Thoracic aorta (tissue), 2 donors: ENCODE measurements around the gene ALG11. TPM values are rescaled to one million over a fixed set of nuclear protein-coding genes. Genes with fewer than 3 reads are reported as not detected.
A peak's percentile ranks its signal among the peaks of the same experiment; 100 is the strongest.

ENCODE experiments used
- ATAC-seq: fragments of 150-250 bp; one replicate; pipeline ENCODE4 v1.8.0; 2017; ENCODE audit warnings: low read depth; ENCODE audit not compliant: insufficient number of reproducible peaks, low FRiP score
- DNase-seq: peaks from one replicate; pipeline ENCODE4 v3.0.0-alpha.2; 2020; ENCODE audit warnings: low spot score
- H3K27ac ChIP-seq, 2 donors: fragments of 200-600 bp; sonication (generic); 1 replicate in 1 of 2; 2 replicates in 1 of 2; pipeline ENCODE4 v1.5.1; 2016; ENCODE audit warnings: mild to moderate bottlenecking in 2 of 2, moderate library complexity in 2 of 2
- H3K27me3 ChIP-seq: fragments of 200-600 bp; sonication (generic); replicated peaks from 2 replicates; pipeline ENCODE4 v1.6.0; 2016; ENCODE audit warnings: mild to moderate bottlenecking; ENCODE audit not compliant: insufficient read depth
- H3K36me3 ChIP-seq: fragments of 200-600 bp; sonication (generic); one replicate; pipeline ENCODE4 v1.5.1; 2016
- H3K4me1 ChIP-seq, 2 donors: fragments of 200-600 bp; sonication (generic); 1 replicate in 1 of 2; 2 replicates in 1 of 2; pipeline versions ENCODE4 v1.5.1 to v1.6.0; 2016; ENCODE audit warnings: low read depth in 2 of 2, mild to moderate bottlenecking in 1 of 2; ENCODE audit not compliant: control insufficient read depth in 1 of 2
- H3K4me3 ChIP-seq: fragments of 200-600 bp; sonication (generic); 2 replicates; pipeline ENCODE4 v1.5.1; 2016; ENCODE audit warnings: mild to moderate bottlenecking
- H3K9me3 ChIP-seq: fragments of 200-600 bp; sonication (generic); 2 replicates; pipeline ENCODE4 v1.5.1; 2016
- CTCF ChIP-seq: fragments of 200-600 bp; sonication (generic); IDR thresholded peaks from one replicate; pipeline ENCODE4 v1.5.1; 2019; ENCODE audit warnings: antibody characterized with exemption
- total RNA-seq, 2 donors: library from RNA; depleted of rRNA; stranded (reverse); fragments of >200 nt; gene quantifications; one replicate each; pipeline versions ENCODE4 v1.1.0 to v1.2.3, GENCODE V29; 2016

Gene ALG11
- total RNA-seq, 2 donors from 2014 or later = 20.7 to 30.3 TPM

- H3K4me3 ChIP-seq = peak within 1 kb of the TSS; percentile 96
- no peaks in the 10 kb centered on the region for H3K36me3 ChIP-seq
- H3K9me3 ChIP-seq = no peaks in the 10 kb centered on the region
- ATAC-seq (no peak), DNase-seq (no peak)
- H3K27me3 ChIP-seq = no peaks in the 10 kb centered on the region
- TF ChIP-seq CTCF = no peak
- H3K27ac ChIP-seq = peak within 1 kb of the TSS in 1 of 2 donors; percentile 66
- peaks cover 10 to 13% of the 10 kb centered on the region in 2 donors for H3K4me1 ChIP-seq
Observed at GRCh38 chr13:52010890-52011631, 1.1 kb upstream of the ALG11 start, which contains the start of gene ATP7B. Gene ATP7B, minus strand, starts transcription at chr13:52011450. Its CDS starts 113 bp downstream, at chr13:52011337.

- TF ChIP-seq CTCF = no peak
- Histone ChIP-seq H3K36me3 (no peaks in the 10 kb centered on the region), H3K27ac (peak overlapping the region in 1 of 2 donors; percentile 66), H3K27me3 (no peaks in the 10 kb centered on the region), H3K4me1 (peaks cover 10 to 13% of the 10 kb centered on the region in 2 donors), H3K4me3 (peak overlapping the region; percentile 96), H3K9me3 (no peaks in the 10 kb centered on the region)
- DNase-seq (no peak), ATAC-seq (no peak)
Observed at GRCh38 chr13:52012512-52012836, 276 bp downstream of the ALG11 start.

- H3K4me3 ChIP-seq = no peak overlapping the region
- H3K9me3 ChIP-seq = no peaks in the 10 kb centered on the region
- no peaks in the 10 kb centered on the region for H3K27me3 ChIP-seq
- ATAC-seq (no peak), DNase-seq (no peak)
- peaks cover 9 to 10% of the 10 kb centered on the region in 2 donors for H3K4me1 ChIP-seq
- TF ChIP-seq CTCF = no peak
- peaks cover 6% of the 10 kb centered on the region for H3K36me3 ChIP-seq
- no peak overlapping the region for H3K27ac ChIP-seq
Observed at GRCh38 chr13:52016296-52016695, 4.1 kb downstream of the ALG11 start.

DNA sequence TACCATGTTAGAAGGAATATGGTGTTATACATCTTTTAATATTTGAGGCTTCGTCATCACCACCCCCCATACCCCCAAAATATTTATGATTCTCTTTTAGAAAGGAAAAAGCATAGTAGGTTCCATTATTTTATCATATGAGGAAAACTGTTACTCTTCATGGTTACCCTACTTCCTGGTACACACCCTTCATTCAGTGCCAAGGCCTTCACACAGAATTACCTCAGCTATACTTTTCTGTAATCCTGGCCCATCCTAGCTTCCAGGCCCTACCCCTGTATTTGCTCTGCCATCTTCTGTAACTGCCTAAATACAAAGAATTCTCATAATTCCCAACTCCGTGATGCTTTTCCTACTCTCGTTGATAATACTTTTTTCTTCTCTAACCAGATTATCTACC lies 8.0 kb downstream of the ALG11 start:
- no peak overlapping the region for H3K4me3 ChIP-seq
- ATAC-seq = no peak

DNA sequence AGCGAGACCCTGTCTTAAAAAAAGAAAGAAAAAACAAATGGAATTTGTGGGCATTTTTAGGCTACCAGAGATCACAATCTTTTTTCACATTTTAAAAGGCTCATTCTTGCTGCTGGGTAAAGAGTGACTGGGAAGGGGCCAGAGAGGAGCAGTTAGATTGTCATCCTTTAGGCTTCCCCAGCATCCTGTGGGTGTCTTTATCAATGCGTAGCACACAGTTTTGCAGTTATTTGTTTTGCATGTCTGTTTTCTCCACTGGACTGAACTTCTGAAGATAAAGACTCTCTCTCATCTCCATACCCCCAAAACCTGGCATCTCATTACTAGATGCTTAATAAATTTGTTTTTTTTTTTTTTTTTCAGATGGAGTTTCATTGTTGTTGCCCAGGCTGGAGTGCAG lies 10.2 kb downstream of the ALG11 start:
- no peak for TF ChIP-seq CTCF
- DNase-seq (no peak), ATAC-seq (no peak)
- Histone ChIP-seq H3K27ac (no peak overlapping the region), H3K4me3 (no peak overlapping the region), H3K4me1 (no peaks in the 10 kb centered on the region), H3K9me3 (peaks cover 2% of the 10 kb centered on the region), H3K27me3 (no peaks in the 10 kb centered on the region), H3K36me3 (peaks cover 35% of the 10 kb centered on the region)

More for the DNA sequence above, 8.0 kb downstream of the ALG11 start:
- Histone ChIP-seq H3K36me3 (peaks cover 19% of the 10 kb centered on the region), H3K27ac (no peak overlapping the region), H3K4me1 (no peaks in the 10 kb centered on the region), H3K9me3 (no peaks in the 10 kb centered on the region), H3K27me3 (no peaks in the 10 kb centered on the region)
- DNase-seq = no peak
- TF ChIP-seq CTCF = no peak
